HEK293 (cell line): ENCODE results near the gene PIK3C2B.

Experiments
- CTCF ChIA-PET: fragments of 350-600 bp; formaldehyde crosslinking; extraction: SDS; loops from one replicate; lab custom pipeline; 2021; ENCODE audit warnings: antibody characterized with exemption; lab: Yijun Ruan, JAX
- POLR2A ChIA-PET: fragments of 300-600 bp; formaldehyde crosslinking; extraction: SDS; loops from one replicate; lab custom pipeline; 2020; ENCODE audit warnings: antibody characterized with exemption, inconsistent platforms; lab: Yijun Ruan, JAX
- H3K27ac ChIP-seq: fragments of 200-500 bp; sonication (Bioruptor generic); 2 replicates; pipeline ENCODE4 v1.5.1; 2014; ENCODE audit warnings: low read depth, low read length, control low read depth, inconsistent platforms; ENCODE audit errors: extremely low read depth
- H3K36me3 ChIP-seq, 2 experiments: fragments of 200-500 bp in 1 of 2; sonication (Bioruptor generic) in 1 of 2; 1 replicate in 1 of 2; 2 replicates in 1 of 2; pipeline ENCODE4 v1.5.1; 2014 to 2017; ENCODE audit warnings: inconsistent platforms in 2 of 2, low read length in 2 of 2; ENCODE audit not compliant: control insufficient read depth in 2 of 2, insufficient read depth in 1 of 2
- H3K4me1 ChIP-seq: fragments of 200-500 bp; sonication (Bioruptor generic); 2 replicates; pipeline ENCODE4 v1.5.1; 2014; ENCODE audit warnings: mild to moderate bottlenecking, low read length, inconsistent platforms; ENCODE audit not compliant: control insufficient read depth, insufficient read depth
- H3K4me3 ChIP-seq: 2 replicates; pipeline ENCODE4 v1.5.1; 2011; ENCODE audit warnings: low read depth, mild to moderate bottlenecking, control low read depth, low read length, moderate library complexity
- H3K9me3 ChIP-seq: fragments of 200-500 bp; sonication (Bioruptor generic); 2 replicates; pipeline ENCODE4 v1.5.1; 2014; ENCODE audit warnings: low read depth, low read length, inconsistent platforms; ENCODE audit not compliant: control insufficient read depth, insufficient read depth
- BCL11A ChIP-seq: fragments of 450-650 bp; formaldehyde crosslinking; IDR thresholded peaks from 2 replicates; pipeline ENCODE4 v1.5.1; 2016; ENCODE audit warnings: low read depth, missing biosample characterization, missing genetic modification characterization
- ELK4 ChIP-seq: IDR thresholded peaks from 2 replicates; pipeline ENCODE4 v1.6.1; 2011; ENCODE audit warnings: mild to moderate bottlenecking, low read depth, low read length, borderline replicate concordance
- GLIS1 ChIP-seq: fragments of 450-650 bp; formaldehyde crosslinking; IDR thresholded peaks from 2 replicates; pipeline ENCODE4 v1.5.1; 2016; ENCODE audit warnings: missing biosample characterization, missing genetic modification characterization
- PBX3 ChIP-seq: sonication (generic); formaldehyde crosslinking; IDR thresholded peaks from 2 replicates; pipeline ENCODE4 v1.8.1; 2022; ENCODE audit warnings: mild to moderate bottlenecking, moderate library complexity, missing genetic modification reagents
- RBAK ChIP-seq: fragments of 450-650 bp; formaldehyde crosslinking; IDR thresholded peaks from 2 replicates; pipeline ENCODE4 v1.5.1; 2016; ENCODE audit warnings: missing biosample characterization, missing genetic modification characterization
- SCRT2 ChIP-seq: fragments of 450-650 bp; formaldehyde crosslinking; IDR thresholded peaks from 2 replicates; pipeline ENCODE4 v1.5.1; 2016; ENCODE audit warnings: missing biosample characterization, missing genetic modification characterization
- ZBTB10 ChIP-seq: fragments of 450-650 bp; formaldehyde crosslinking; IDR thresholded peaks from 2 replicates; pipeline ENCODE4 v1.5.1; 2016; ENCODE audit warnings: missing biosample characterization, missing genetic modification characterization
- ZBTB20 ChIP-seq: fragments of 450-650 bp; formaldehyde crosslinking; IDR thresholded peaks from 2 replicates; pipeline ENCODE4 v1.5.1; 2016; ENCODE audit warnings: missing biosample characterization, missing genetic modification characterization
- ZNF16 ChIP-seq: fragments of 450-650 bp; formaldehyde crosslinking; IDR thresholded peaks from 2 replicates; pipeline ENCODE4 v1.5.1; 2016; ENCODE audit warnings: low read depth, missing biosample characterization, missing genetic modification characterization
- ZNF354C ChIP-seq: fragments of 450-650 bp; formaldehyde crosslinking; IDR thresholded peaks from 2 replicates; pipeline ENCODE4 v1.5.1; 2016; ENCODE audit warnings: missing biosample characterization, missing genetic modification characterization, low read depth, borderline replicate concordance
- ZNF449 ChIP-seq: fragments of 450-650 bp; formaldehyde crosslinking; IDR thresholded peaks from 2 replicates; pipeline ENCODE4 v1.5.1; 2017; ENCODE audit warnings: missing biosample characterization, mild to moderate bottlenecking, missing genetic modification characterization, moderate library complexity
- ZNF621 ChIP-seq: fragments of 450-650 bp; formaldehyde crosslinking; IDR thresholded peaks from 2 replicates; pipeline ENCODE4 v1.5.1; 2017; ENCODE audit warnings: missing biosample characterization, missing genetic modification characterization
- ZNF707 ChIP-seq: fragments of 450-650 bp; formaldehyde crosslinking; IDR thresholded peaks from 2 replicates; pipeline ENCODE4 v1.5.1; 2016; ENCODE audit warnings: missing biosample characterization, missing genetic modification characterization
- ZNF785 ChIP-seq: fragments of 450-650 bp; formaldehyde crosslinking; IDR thresholded peaks from 2 replicates; pipeline ENCODE4 v1.5.1; 2016; ENCODE audit warnings: missing biosample characterization, missing genetic modification characterization
- ZNF792 ChIP-seq: fragments of 450-650 bp; formaldehyde crosslinking; IDR thresholded peaks from 2 replicates; pipeline ENCODE4 v1.5.1; 2016; ENCODE audit warnings: missing biosample characterization, missing genetic modification characterization
- ZSCAN4 ChIP-seq: fragments of 450-650 bp; formaldehyde crosslinking; IDR thresholded peaks from 2 replicates; pipeline ENCODE4 v1.5.1; 2017; ENCODE audit warnings: missing biosample characterization, missing genetic modification characterization

The PIK3C2B gene

GRCh38 chr1:204493145-204493983, 1.2 kb downstream of the PIK3C2B start (continued):
- TF ChIP-seq ZBTB10 (no peak), SCRT2 (tag by site-specific recombination) (no peak), ZNF16 (tag by site-specific recombination) (no peak), ZNF792 (tag by site-specific recombination) (0 out of 2 replicates have a peak, but pooled peaks have one; percentile 34), ZNF449 (tag by site-specific recombination) (no peak), ZSCAN4 (tag by site-specific recombination) (peak; percentile 96), ZBTB20 (tag by site-specific recombination) (no peak), ELK4 (no peak), PBX3 (CRISPR knock-in tag) (no peak), ZNF707 (tag by site-specific recombination) (no peak)

- TF ChIP-seq ZNF785 (tag by site-specific recombination), result no peak
- no peak for TF ChIP-seq ZNF354C (tag by site-specific recombination)
- TF ChIP-seq ZNF621, result no peak
- TF ChIP-seq BCL11A (tag by site-specific recombination), result no peak
- TF ChIP-seq GLIS1, result no peak
- no peak for TF ChIP-seq RBAK (tag by site-specific recombination)
- no peak overlapping the region for H3K4me3 ChIP-seq
- peaks cover 5% of the 10 kb centered on the region for H3K4me1 ChIP-seq
- H3K27ac ChIP-seq, result no peak overlapping the region
- ChIA-PET CTCF (interaction anchor here (0.6 to 19.1 kb wide), 5 partner anchors 12 to 406 kb away, joined by 3 to 314 read pairs (median 42); no protein-coding TSS in a partner anchor), POLR2A (interaction anchor here (4.2 kb wide), 1 partner anchor 13 kb away, joined by 16 read pairs; no protein-coding TSS in a partner anchor)
- H3K9me3 ChIP-seq, result no peaks in the 10 kb centered on the region
- no peaks in the 10 kb centered on the region for H3K36me3 ChIP-seq
Measured at GRCh38 chr1:204491655-204492054, 3.0 kb downstream of the PIK3C2B start.
